Spleen (tissue), 11 donors: ENCODE measurements around the gene AARS1. TPM values are rescaled to one million over a fixed set of nuclear protein-coding genes. Genes with fewer than 3 reads are reported as not detected.
"Not testable (repeated sequence)": the region's sequence is repeated elsewhere in the genome, so short reads cannot be mapped to it uniquely, and the experiment has no call there.

Source experiments
- DNase-seq: peaks from one replicate; pipeline ENCODE4 v3.0.0-alpha.2; 2020
- H3K27ac ChIP-seq, 8 donors: fragments of 200-600 bp; sonication (generic) in 7 of 8; 1 replicate in 4 of 8; 2 replicates in 4 of 8; pipeline versions ENCODE4 v1.5.0 to v1.8.0; 2016 to 2021; ENCODE audit warnings: inconsistent platforms in 4 of 8, mild to moderate bottlenecking in 4 of 8, moderate library complexity in 1 of 8
- H3K27me3 ChIP-seq, 7 donors: fragments of 200-600 bp; sonication (generic) in 6 of 7; replicated peaks in 1 of 7; 1 replicate in 4 of 7; 2 replicates in 3 of 7; pipeline versions ENCODE4 v1.5.0 to v1.8.0; 2016 to 2021; ENCODE audit warnings: inconsistent platforms in 3 of 7, mild to moderate bottlenecking in 1 of 7
- H3K36me3 ChIP-seq, 6 donors: fragments of 200-600 bp; sonication (generic) in 5 of 6; 1 replicate in 4 of 6; 2 replicates in 2 of 6; pipeline versions ENCODE4 v1.5.0 to v1.8.0; 2016 to 2021; ENCODE audit warnings: inconsistent platforms in 2 of 6
- H3K4me1 ChIP-seq, 6 donors: fragments of 200-600 bp; sonication (generic) in 5 of 6; 1 replicate in 3 of 6; 2 replicates in 3 of 6; pipeline versions ENCODE4 v1.5.0 to v1.8.0; 2016 to 2021; ENCODE audit warnings: inconsistent platforms in 3 of 6
- H3K4me3 ChIP-seq, 8 donors: fragments of 200-600 bp; sonication (generic) in 7 of 8; 1 replicate in 4 of 8; 2 replicates in 4 of 8; pipeline versions ENCODE4 v1.5.0 to v1.8.0; 2016 to 2021; ENCODE audit warnings: inconsistent platforms in 4 of 8, mild to moderate bottlenecking in 4 of 8, moderate library complexity in 2 of 8
- H3K9me3 ChIP-seq, 8 donors: fragments of 200-600 bp; sonication (generic) in 7 of 8; 1 replicate in 4 of 8; 2 replicates in 4 of 8; pipeline versions ENCODE4 v1.5.0 to v1.8.0; 2016 to 2021; ENCODE audit warnings: inconsistent platforms in 4 of 8
- POLR2A ChIP-seq, 3 donors: fragments of 450-650 bp; IDR thresholded peaks; one replicate each; pipeline ENCODE4 v1.5.1; 2017; ENCODE audit warnings: antibody characterized with exemption in 3 of 3, mild to moderate bottlenecking in 1 of 3
- POLR2AphosphoS5 ChIP-seq, 3 donors: sonication (generic); formaldehyde crosslinking; IDR thresholded peaks; one replicate each; pipeline ENCODE4 v1.5.1; 2017; ENCODE audit warnings: antibody characterized with exemption in 3 of 3
- WGBS, 5 donors: extraction: QIAGEN DNeasy Blood & Tissue Kit in 3 of 5; methylation state at CpG; one replicate each; pipeline versions ENCODE4 v1.1.5 to v1.1.7; 2013 to 2018; 5-methylcytosine and 5-hydroxymethylcytosine counted together
- intact Hi-C: fragments of 100-400 bp; cut with DNase I; formaldehyde crosslinking; loops from one replicate; pipeline ENCODE4 v1.15.0; 2023; ENCODE audit warnings: low total_unique reads
- polyA plus RNA-seq, 3 donors: library from polyadenylated mRNA; stranded (reverse); fragments of 200-250 nt; gene quantifications; one replicate each; pipeline ENCODE4 v1.2.1, GENCODE V29; 2013
- total RNA-seq, 7 donors: library from RNA; depleted of rRNA in 3 of 7; stranded (reverse); fragments of >200 nt in 3 of 7; fragmentation: NEBNext Ultra II Directional in 4 of 7; extraction: Animal tissue kit (Norgen Biotek cat#: 25700) in 4 of 7; gene quantifications; one replicate each; pipeline versions ENCODE4 v1.1.0 to v1.2.1, GENCODE V29; 2016 to 2021
- TF ChIP-seq, protein P1 (sequence below), 11 experiments: fragments of 200-600 bp in 7 of 11; fragments of 450-650 bp in 4 of 11; sonication (generic) in 4 of 11; IDR thresholded peaks in 8 of 11; conservative IDR thresholded peaks in 3 of 11; 1 replicate in 7 of 11; 2 replicates in 4 of 11; pipeline versions ENCODE4 v1.4.0 to v1.8.0; 2016 to 2021; ENCODE audit warnings: antibody characterized with exemption in 11 of 11, inconsistent platforms in 4 of 11, mild to moderate bottlenecking in 1 of 11
- donor health status: healthy with polysubstance abuse.
- donor health status: DM: no; HTN: no; CAD: no; lungs with moderate emphysema.
- donor health status: DM: no; HTN: no; CAD: no.
- donor health status: Bipolar disorder and iron deficiency.
- donor health status: healthy.
- donor health status: DM: no; HTN: no; CAD: no.
- donor health status: DM: yes; HTN: yes; CAD: no.

Gene AARS1
- total and polyA plus RNA-seq, 10 donors, result 15.4 to 80.9 (median 48.8) TPM

DNA sequence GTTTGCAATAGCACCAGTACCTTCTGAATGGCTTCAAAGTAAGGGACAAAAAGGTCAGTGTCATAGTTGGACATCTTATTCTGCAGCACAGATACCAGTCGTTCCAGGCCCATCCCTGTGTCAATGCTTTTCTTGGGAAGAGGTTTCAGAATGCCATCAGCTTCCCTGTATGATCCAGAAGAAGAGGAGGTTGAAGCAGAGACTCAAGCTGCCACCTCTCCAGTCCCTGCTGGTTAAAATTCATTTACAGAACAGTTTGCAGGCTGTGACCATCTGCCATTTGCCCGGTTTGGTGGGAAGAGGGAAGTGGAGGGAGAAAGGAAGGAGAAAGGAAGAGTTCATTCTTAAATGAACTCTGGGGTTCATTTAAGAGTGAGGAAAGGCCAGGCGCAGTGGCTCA lies 19.1 kb downstream of the AARS1 start:
- no peak for TF ChIP-seq POLR2A (IDR thresholded peaks at IDR 0.05)
- TF ChIP-seq POLR2AphosphoS5 (IDR thresholded peaks at IDR 0.05), result no peak
- TF ChIP-seq, protein P1, sequence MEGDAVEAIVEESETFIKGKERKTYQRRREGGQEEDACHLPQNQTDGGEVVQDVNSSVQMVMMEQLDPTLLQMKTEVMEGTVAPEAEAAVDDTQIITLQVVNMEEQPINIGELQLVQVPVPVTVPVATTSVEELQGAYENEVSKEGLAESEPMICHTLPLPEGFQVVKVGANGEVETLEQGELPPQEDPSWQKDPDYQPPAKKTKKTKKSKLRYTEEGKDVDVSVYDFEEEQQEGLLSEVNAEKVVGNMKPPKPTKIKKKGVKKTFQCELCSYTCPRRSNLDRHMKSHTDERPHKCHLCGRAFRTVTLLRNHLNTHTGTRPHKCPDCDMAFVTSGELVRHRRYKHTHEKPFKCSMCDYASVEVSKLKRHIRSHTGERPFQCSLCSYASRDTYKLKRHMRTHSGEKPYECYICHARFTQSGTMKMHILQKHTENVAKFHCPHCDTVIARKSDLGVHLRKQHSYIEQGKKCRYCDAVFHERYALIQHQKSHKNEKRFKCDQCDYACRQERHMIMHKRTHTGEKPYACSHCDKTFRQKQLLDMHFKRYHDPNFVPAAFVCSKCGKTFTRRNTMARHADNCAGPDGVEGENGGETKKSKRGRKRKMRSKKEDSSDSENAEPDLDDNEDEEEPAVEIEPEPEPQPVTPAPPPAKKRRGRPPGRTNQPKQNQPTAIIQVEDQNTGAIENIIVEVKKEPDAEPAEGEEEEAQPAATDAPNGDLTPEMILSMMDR (IDR thresholded peaks at IDR 0.05 in 8 of 11, conservative IDR thresholded peaks at IDR 0.05 in 3 of 11), result no peak
- peak; percentile 15 for DNase-seq
- H3K27ac ChIP-seq, result no peak overlapping the region
- peaks cover 0 to 100% (median 91%) of the 10 kb centered on the region in 6 donors for H3K36me3 ChIP-seq
- no peaks in the 10 kb centered on the region for H3K4me1 ChIP-seq
- no peaks in the 10 kb centered on the region for H3K9me3 ChIP-seq
- H3K4me3 ChIP-seq, result no peak overlapping the region
- H3K27me3 ChIP-seq, result no peaks in the 10 kb centered on the region
- intact Hi-C loops, result no loop called here
- WGBS, 5 donors, result 90 to 97% (median 93%) methylated on average over 3 of the region's 3 CpGs

DNA sequence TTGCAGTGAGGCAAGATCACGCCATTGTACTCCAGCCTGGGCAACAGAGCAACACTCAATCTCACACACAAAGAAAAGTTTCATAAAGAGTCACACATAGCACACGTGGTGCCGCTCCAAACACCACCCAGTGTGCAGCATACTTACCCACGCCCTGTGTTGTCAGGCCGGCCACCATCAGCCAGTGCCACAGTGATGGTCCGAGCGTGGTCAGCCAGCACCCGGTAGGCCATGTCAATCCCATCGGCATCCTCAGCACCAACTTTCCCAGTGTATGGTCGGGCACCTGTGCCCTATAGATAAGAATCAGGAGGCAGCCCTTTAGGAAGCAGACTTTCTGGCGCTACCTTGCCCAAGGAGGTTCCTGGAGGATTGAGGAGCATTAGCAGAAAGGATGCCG lies 19.8 kb downstream of the AARS1 start:
- Histone ChIP-seq H3K27me3 (no peaks in the 10 kb centered on the region), H3K9me3 (no peaks in the 10 kb centered on the region), H3K36me3 (peaks cover 0 to 100% (median 91%) of the 10 kb centered on the region in 6 donors), H3K4me1 (no peaks in the 10 kb centered on the region), H3K27ac (no peak overlapping the region), H3K4me3 (no peak overlapping the region)
- intact Hi-C loops, result no loop called here
- DNase-seq, result peak; percentile 63
- TF ChIP-seq, protein P1 (IDR thresholded peaks at IDR 0.05 in 8 of 11, conservative IDR thresholded peaks at IDR 0.05 in 3 of 11), result no peak
- TF ChIP-seq POLR2AphosphoS5 (IDR thresholded peaks at IDR 0.05), result no peak
- WGBS, 5 donors, result 86 to 97% (median 96%) methylated on average over 9 to 12 of the region's 12 CpGs

DNA sequence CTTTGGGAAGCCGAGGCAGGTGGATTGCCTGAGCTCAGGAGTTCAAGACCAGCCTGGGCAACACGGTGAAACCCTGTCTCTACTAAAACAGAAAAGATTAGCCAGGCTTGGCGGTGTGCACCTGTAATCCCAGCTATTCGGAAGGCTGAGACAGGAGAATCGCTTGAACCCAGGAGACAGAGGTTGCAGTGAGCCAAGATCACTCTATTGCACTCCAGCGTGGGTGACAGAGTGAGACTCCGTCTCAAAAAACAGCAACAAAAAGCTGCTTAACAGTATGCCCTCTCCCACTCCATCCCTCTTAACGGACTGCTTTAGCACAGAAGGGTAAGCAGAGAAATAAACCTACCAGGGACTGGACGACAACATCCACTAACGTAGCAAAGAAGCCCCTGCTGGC lies 21.4 kb downstream of the AARS1 start:
- intact Hi-C loops, DNase-seq, H3K9me3 ChIP-seq, H3K27me3 ChIP-seq, H3K4me1 ChIP-seq, H3K27ac ChIP-seq, H3K4me3 ChIP-seq: not testable (repeated sequence)
- H3K36me3 ChIP-seq, result peaks cover 4 to 100% (median 96%) of the 10 kb centered on the region in 6 donors
- WGBS, 5 donors, result 93 to 96% (median 94%) methylated on average over 10 of the region's 10 CpGs
- TF ChIP-seq, protein P1 (IDR thresholded peaks at IDR 0.05 in 8 of 11, conservative IDR thresholded peaks at IDR 0.05 in 3 of 11), result peak in 1 of 11 experiments; percentile 7

DNA sequence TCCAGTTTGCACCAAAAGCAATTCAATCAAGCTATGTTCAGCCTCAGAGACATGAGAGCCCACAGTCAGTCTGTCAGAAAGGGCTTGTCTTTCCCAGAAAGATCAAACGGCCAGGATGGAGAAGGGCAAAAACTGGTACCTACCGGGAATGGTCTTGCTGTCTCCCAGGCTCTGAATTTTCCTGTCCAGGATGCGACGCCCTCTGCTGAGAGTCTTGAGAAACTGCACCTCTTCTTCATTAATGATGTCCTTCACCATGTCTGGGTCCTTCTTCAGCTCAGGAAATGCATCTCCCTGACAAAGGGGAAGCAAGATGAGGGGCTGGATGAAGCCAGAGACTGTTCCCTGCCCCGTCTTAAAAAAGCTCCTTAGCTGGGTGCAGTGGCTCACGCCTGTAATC lies 21.8 kb downstream of the AARS1 start:
- TF ChIP-seq POLR2AphosphoS5 (IDR thresholded peaks at IDR 0.05) (no peak), POLR2A (IDR thresholded peaks at IDR 0.05) (no peak)
- TF ChIP-seq, protein P1 (IDR thresholded peaks at IDR 0.05 in 8 of 11, conservative IDR thresholded peaks at IDR 0.05 in 3 of 11), result peak in 8 of 11 experiments; percentile 47 to 66 (median 57)
- no peak overlapping the region for H3K4me3 ChIP-seq
- H3K27ac ChIP-seq, result no peak overlapping the region
- no peaks in the 10 kb centered on the region for H3K27me3 ChIP-seq
- 38 to 61% (median 52%) methylated on average over 6 of the region's 6 CpGs for WGBS, 5 donors
- H3K36me3 ChIP-seq, result peaks cover 4 to 100% (median 99%) of the 10 kb centered on the region in 6 donors
- DNase-seq, result no peak
- H3K9me3 ChIP-seq, result no peaks in the 10 kb centered on the region
- no peaks in the 10 kb centered on the region for H3K4me1 ChIP-seq
- intact Hi-C loops, result no loop called here

DNA sequence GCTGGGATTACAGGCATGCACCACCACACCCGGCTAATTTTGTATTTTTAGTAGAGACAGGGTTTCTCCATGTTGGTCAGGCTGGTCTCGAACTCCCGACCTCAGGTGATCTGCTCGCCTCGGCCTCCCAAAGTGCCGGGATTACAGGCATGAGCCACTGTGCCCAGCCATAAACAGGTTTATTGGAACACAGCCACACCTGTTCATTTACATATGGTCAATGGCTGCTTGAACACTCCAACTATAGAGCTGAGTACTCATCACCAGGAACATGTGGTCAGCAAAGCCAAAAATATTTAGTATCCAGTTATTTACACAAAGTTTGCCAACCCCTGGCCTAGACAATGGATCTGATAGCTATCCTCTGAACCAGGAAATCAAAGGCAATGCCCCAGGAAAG lies 29.4 kb downstream of the AARS1 start:
- intact Hi-C loops, DNase-seq, H3K9me3 ChIP-seq, H3K4me3 ChIP-seq, H3K27me3 ChIP-seq, H3K4me1 ChIP-seq, H3K27ac ChIP-seq: not testable (repeated sequence)
- WGBS, 5 donors, result 95 to 100% (median 99%) methylated on average over 4 to 6 of the region's 6 CpGs
- peaks cover 7 to 100% (median 97%) of the 10 kb centered on the region in 6 donors for H3K36me3 ChIP-seq
